Measurements from ENCODE around the gene GALNT4. TPM values are rescaled to one million over a fixed set of nuclear protein-coding genes. Genes with fewer than 3 reads are reported as not detected.

GALNT4 gene
- total and polyA plus RNA-seq, 9 of the 15 experiments (the other 6 are each of a cell fraction or from before 2014, with no cell fraction given) = 1.2 to 4.6 (median 3.4) TPM

DNA sequence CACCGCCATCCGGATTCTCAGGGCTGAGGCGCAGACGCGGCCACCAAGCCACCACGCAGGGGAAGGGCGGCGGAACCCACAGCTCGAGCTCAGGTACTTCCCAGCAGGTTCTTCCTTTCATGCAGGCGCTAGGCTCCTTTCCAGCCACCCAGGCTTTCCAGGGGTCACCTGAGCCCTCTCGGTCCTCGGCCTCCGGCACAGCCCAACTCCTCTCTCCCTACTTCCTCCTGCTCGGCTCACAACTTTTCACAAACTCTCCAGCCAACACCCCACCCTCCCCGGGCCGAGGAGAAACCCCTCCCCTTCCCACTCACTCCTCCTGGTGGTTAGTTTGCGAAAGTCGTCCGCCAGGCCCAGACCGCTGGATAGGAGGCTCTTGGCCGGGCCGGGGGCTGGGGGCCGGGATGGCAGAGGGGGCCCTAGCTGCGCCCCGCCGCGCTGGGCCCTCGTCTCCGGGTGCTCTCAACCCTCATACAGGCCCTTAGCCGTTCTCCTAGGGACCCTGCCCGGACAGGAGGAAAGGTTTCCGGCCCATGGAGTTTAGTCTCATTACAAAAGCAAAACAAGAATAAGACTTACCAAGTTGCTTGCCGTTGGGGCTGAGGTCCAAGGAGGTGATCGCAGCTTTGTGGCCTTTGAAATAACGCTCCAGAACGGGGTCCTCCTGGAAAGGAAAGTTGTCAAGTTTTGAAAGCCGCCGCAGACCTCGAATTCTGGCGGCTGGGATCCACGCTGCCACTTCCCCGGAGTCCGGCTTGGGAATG lies at the start of gene GALNT4 (continued):
- TF ChIP-seq NR1H2 (CRISPR knock-in tag; IDR thresholded peaks at IDR 0.05) = 0 out of 2 replicates have a peak, but pooled peaks have one; percentile 5
- TF ChIP-seq, protein P1, sequence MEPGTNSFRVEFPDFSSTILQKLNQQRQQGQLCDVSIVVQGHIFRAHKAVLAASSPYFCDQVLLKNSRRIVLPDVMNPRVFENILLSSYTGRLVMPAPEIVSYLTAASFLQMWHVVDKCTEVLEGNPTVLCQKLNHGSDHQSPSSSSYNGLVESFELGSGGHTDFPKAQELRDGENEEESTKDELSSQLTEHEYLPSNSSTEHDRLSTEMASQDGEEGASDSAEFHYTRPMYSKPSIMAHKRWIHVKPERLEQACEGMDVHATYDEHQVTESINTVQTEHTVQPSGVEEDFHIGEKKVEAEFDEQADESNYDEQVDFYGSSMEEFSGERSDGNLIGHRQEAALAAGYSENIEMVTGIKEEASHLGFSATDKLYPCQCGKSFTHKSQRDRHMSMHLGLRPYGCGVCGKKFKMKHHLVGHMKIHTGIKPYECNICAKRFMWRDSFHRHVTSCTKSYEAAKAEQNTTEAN (CRISPR knock-in tag; IDR thresholded peaks at IDR 0.05) = 0 out of 2 replicates have a peak, but pooled peaks have one; percentile 24
- TF ChIP-seq PHTF2 (CRISPR knock-in tag; IDR thresholded peaks at IDR 0.05) = no peak
- TF ChIP-seq, protein P2, sequence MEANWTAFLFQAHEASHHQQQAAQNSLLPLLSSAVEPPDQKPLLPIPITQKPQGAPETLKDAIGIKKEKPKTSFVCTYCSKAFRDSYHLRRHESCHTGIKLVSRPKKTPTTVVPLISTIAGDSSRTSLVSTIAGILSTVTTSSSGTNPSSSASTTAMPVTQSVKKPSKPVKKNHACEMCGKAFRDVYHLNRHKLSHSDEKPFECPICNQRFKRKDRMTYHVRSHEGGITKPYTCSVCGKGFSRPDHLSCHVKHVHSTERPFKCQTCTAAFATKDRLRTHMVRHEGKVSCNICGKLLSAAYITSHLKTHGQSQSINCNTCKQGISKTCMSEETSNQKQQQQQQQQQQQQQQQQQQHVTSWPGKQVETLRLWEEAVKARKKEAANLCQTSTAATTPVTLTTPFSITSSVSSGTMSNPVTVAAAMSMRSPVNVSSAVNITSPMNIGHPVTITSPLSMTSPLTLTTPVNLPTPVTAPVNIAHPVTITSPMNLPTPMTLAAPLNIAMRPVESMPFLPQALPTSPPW (CRISPR knock-in tag; IDR thresholded peaks at IDR 0.05) = peak; percentile 88
- TF ChIP-seq, protein P3, sequence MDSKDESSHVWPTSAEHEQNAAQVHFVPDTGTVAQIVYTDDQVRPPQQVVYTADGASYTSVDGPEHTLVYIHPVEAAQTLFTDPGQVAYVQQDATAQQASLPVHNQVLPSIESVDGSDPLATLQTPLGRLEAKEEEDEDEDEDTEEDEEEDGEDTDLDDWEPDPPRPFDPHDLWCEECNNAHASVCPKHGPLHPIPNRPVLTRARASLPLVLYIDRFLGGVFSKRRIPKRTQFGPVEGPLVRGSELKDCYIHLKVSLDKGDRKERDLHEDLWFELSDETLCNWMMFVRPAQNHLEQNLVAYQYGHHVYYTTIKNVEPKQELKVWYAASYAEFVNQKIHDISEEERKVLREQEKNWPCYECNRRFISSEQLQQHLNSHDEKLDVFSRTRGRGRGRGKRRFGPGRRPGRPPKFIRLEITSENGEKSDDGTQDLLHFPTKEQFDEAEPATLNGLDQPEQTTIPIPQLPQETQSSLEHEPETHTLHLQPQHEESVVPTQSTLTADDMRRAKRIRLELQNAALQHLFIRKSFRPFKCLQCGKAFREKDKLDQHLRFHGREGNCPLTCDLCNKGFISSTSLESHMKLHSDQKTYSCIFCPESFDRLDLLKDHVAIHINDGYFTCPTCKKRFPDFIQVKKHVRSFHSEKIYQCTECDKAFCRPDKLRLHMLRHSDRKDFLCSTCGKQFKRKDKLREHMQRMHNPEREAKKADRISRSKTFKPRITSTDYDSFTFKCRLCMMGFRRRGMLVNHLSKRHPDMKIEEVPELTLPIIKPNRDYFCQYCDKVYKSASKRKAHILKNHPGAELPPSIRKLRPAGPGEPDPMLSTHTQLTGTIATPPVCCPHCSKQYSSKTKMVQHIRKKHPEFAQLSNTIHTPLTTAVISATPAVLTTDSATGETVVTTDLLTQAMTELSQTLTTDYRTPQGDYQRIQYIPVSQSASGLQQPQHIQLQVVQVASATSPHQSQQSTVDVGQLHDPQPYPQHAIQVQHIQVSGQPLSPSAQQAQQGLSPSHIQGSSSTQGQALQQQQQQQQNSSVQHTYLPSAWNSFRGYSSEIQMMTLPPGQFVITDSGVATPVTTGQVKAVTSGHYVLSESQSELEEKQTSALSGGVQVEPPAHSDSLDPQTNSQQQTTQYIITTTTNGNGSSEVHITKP (IDR thresholded peaks at IDR 0.05; ENCODE audit: partially characterized antibody) = peak; percentile 97
- TF ChIP-seq MAFG (tag; conservative IDR thresholded peaks at IDR 0.05) = no peak
- TF ChIP-seq HCFC1 (IDR thresholded peaks at IDR 0.05; ENCODE audit: low read depth, low read length) = no peak; the same call in 1 of the 2 replicates
- TF ChIP-seq SIN3A (IDR thresholded peaks at IDR 0.05; ENCODE audit: borderline replicate concordance in 2 of 2, control insufficient read depth in 1 of 2, low read depth in 2 of 2, low read length in 2 of 2) = 0 out of 4 replicates have a peak, but pooled peaks of 1 of the 2 experiments have one; percentile 31
- TF ChIP-seq EP400 (IDR thresholded peaks at IDR 0.05) = peak; percentile 4; the same call in 1 of the 2 replicates
- TF ChIP-seq XRCC5 (IDR thresholded peaks at IDR 0.05; ENCODE audit: low read depth, low read length) = peak; percentile 65; the same call in 1 of the 2 replicates
- no peak for TF ChIP-seq MIER1 (IDR thresholded peaks at IDR 0.05; ENCODE audit: low read depth)
- TF ChIP-seq ARID1B (IDR thresholded peaks at IDR 0.05) = 0 out of 2 replicates have a peak, but pooled peaks have one; percentile 35
- TF ChIP-seq POLR2A (conservative IDR thresholded peaks at IDR 0.05) = peak; percentile 66
- TF ChIP-seq DPF2 (IDR thresholded peaks at IDR 0.05) = peak; percentile 49; the same call in 1 of the 2 replicates
- TF ChIP-seq, protein P4, sequence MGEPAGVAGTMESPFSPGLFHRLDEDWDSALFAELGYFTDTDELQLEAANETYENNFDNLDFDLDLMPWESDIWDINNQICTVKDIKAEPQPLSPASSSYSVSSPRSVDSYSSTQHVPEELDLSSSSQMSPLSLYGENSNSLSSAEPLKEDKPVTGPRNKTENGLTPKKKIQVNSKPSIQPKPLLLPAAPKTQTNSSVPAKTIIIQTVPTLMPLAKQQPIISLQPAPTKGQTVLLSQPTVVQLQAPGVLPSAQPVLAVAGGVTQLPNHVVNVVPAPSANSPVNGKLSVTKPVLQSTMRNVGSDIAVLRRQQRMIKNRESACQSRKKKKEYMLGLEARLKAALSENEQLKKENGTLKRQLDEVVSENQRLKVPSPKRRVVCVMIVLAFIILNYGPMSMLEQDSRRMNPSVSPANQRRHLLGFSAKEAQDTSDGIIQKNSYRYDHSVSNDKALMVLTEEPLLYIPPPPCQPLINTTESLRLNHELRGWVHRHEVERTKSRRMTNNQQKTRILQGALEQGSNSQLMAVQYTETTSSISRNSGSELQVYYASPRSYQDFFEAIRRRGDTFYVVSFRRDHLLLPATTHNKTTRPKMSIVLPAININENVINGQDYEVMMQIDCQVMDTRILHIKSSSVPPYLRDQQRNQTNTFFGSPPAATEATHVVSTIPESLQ (CRISPR knock-in tag; IDR thresholded peaks at IDR 0.05) = no peak
- TF ChIP-seq XRCC4 (IDR thresholded peaks at IDR 0.05; ENCODE audit: extremely low read depth, insufficient read depth, insufficient read length) = no peak
- peak; percentile 82 for TF ChIP-seq ZBTB17 (CRISPR knock-in tag; IDR thresholded peaks at IDR 0.05)
- TF ChIP-seq KAT7 (CRISPR knock-in tag; IDR thresholded peaks at IDR 0.05; ENCODE audit: borderline replicate concordance) = peak; percentile 58; the same call in 1 of the 2 replicates
- TF ChIP-seq ATF7 (IDR thresholded peaks at IDR 0.05) = peak; percentile 61; the same call in 1 of the 2 replicates
- TF ChIP-seq SUPT5H (IDR thresholded peaks at IDR 0.05) = peak; percentile 66
